Kidney (tissue), 14 donors: Measurements from ENCODE around the gene CCDC69. TPM values are rescaled to one million over a fixed set of nuclear protein-coding genes. Genes with fewer than 3 reads are reported as not detected.

Source experiments
- DNase-seq, 5 donors: peaks; one replicate each; pipeline ENCODE4 v3.0.0-alpha.2; 2013 to 2020
- FAIRE-seq: peaks from 2 replicates; lab custom pipeline; 2012; peaks lifted over from hg19 to GRCh38; lab: Jason Lieb, UNC
- H3K27ac ChIP-seq, 2 donors: one replicate each; pipeline ENCODE4 v1.7.0; 2013; ENCODE audit warnings: low read depth in 2 of 2, low read length in 2 of 2, inconsistent platforms in 1 of 2
- H3K27me3 ChIP-seq: one replicate; pipeline ENCODE4 v1.7.1; 2013; ENCODE audit warnings: low read length, inconsistent platforms; ENCODE audit not compliant: control insufficient read depth, insufficient read depth
- H3K36me3 ChIP-seq, 3 donors: one replicate each; pipeline versions ENCODE4 v1.7.0 to v1.7.1; 2013; ENCODE audit warnings: low read length in 3 of 3, control low read depth in 1 of 3, inconsistent platforms in 1 of 3; ENCODE audit not compliant: insufficient read depth in 3 of 3, control insufficient read depth in 2 of 3
- H3K4me1 ChIP-seq, 3 donors: one replicate each; pipeline versions ENCODE4 v1.7.0 to v1.7.1; 2013; ENCODE audit warnings: low read length in 3 of 3, inconsistent platforms in 1 of 3, low read depth in 1 of 3; ENCODE audit not compliant: control insufficient read depth in 2 of 3, insufficient read depth in 2 of 3
- H3K4me3 ChIP-seq, 3 donors: one replicate each; pipeline versions ENCODE4 v1.7.0 to v1.8.1; 2013; ENCODE audit warnings: low read length in 3 of 3, control low read depth in 1 of 3, inconsistent platforms in 1 of 3
- H3K9ac ChIP-seq, 3 donors: one replicate each; pipeline versions ENCODE4 v1.7.0 to v1.7.1; 2013; ENCODE audit warnings: low read length in 3 of 3, control low read depth in 1 of 3, inconsistent platforms in 1 of 3
- H3K9me3 ChIP-seq, 3 donors: one replicate each; pipeline versions ENCODE4 v1.7.0 to v1.7.1; 2013; ENCODE audit warnings: low read length in 3 of 3, control low read depth in 1 of 3, inconsistent platforms in 1 of 3; ENCODE audit not compliant: control insufficient read depth in 2 of 3, insufficient read depth in 1 of 3
- CTCF ChIP-seq: IDR thresholded peaks from 3 replicates; pipeline ENCODE4 v1.5.1; 2012; ENCODE audit warnings: mild to moderate bottlenecking, moderate library complexity, borderline replicate concordance; ENCODE audit not compliant: insufficient read depth; ENCODE audit errors: extremely low read depth
- intact Hi-C: fragments of 100-400 bp; cut with DNase I; formaldehyde crosslinking; loops from one replicate; pipeline ENCODE4 v1.11.1; 2022
- polyA plus RNA-seq: library from polyadenylated mRNA; stranded (reverse); fragments of 350-450 nt; fragmentation: Illumina TruSeq; extraction: RNeasy Lipid Tissue Mini Kit (QIAGEN cat#74804); gene quantifications from one replicate; pipeline ENCODE4 v1.2.3, GENCODE V29; 2014; ENCODE audit warnings: low read depth, low replicate concordance; ENCODE audit not compliant: insufficient read depth
- total RNA-seq: library from RNA; stranded (reverse); fragmentation: NEBNext Ultra II Directional; extraction: Animal tissue kit (Norgen Biotek cat#: 25700); gene quantifications from one replicate; pipeline ENCODE4 v1.2.1, GENCODE V29; 2021
- donor health status: control.
- donor health status: control.
- donor health status: control.
- donor health status: control.
- donor health status: control.
- donor health status: DM: yes; HTN: yes; CAD: no.
- donor health status: Normal renal cell carcinoma (clear cell type).

The CCDC69 gene
- total and polyA plus RNA-seq, 2 donors from 2014 or later: 11.1 to 22.8 TPM

- DNase-seq: no peak
- intact Hi-C loops: no loop called here
- FAIRE-seq: no peak
- H3K9me3 ChIP-seq: no peaks in the 10 kb centered on the region
- no peaks in the 10 kb centered on the region for H3K36me3 ChIP-seq
- no peaks in the 10 kb centered on the region for H3K4me1 ChIP-seq
- H3K27me3 ChIP-seq: no peaks in the 10 kb centered on the region
- no peak overlapping the region for H3K9ac ChIP-seq
- no peak for TF ChIP-seq CTCF
- H3K27ac ChIP-seq: no peak overlapping the region
- no peak overlapping the region for H3K4me3 ChIP-seq
These were observed 31.3 kb downstream of the CCDC69 start for GRCh38 chr5:151192626-151193025.

- DNase-seq (no peak), FAIRE-seq (no peak)
- H3K36me3 ChIP-seq: no peaks in the 10 kb centered on the region
- no peaks in the 10 kb centered on the region for H3K9me3 ChIP-seq
- intact Hi-C loops: no loop called here
- no peak overlapping the region for H3K9ac ChIP-seq
- TF ChIP-seq CTCF: no peak
- no peaks in the 10 kb centered on the region for H3K4me1 ChIP-seq
- H3K27ac ChIP-seq: no peak overlapping the region
- H3K4me3 ChIP-seq: no peak overlapping the region
- H3K27me3 ChIP-seq: no peaks in the 10 kb centered on the region
These were observed 32.2 kb downstream of the CCDC69 start for GRCh38 chr5:151191661-151192060.

- DNase-seq (no peak), FAIRE-seq (no peak)
- no peak for TF ChIP-seq CTCF
- Histone ChIP-seq H3K9me3 (no peaks in the 10 kb centered on the region), H3K27me3 (no peaks in the 10 kb centered on the region), H3K4me3 (no peak overlapping the region), H3K9ac (no peak overlapping the region), H3K4me1 (no peaks in the 10 kb centered on the region), H3K36me3 (no peaks in the 10 kb centered on the region), H3K27ac (no peak overlapping the region)
- intact Hi-C loops: no loop called here
These were observed 34.7 kb downstream of the CCDC69 start for GRCh38 chr5:151189151-151189550.

- Histone ChIP-seq H3K9ac (no peak overlapping the region), H3K4me3 (no peak overlapping the region), H3K27ac (no peak overlapping the region), H3K27me3 (no peaks in the 10 kb centered on the region), H3K4me1 (no peaks in the 10 kb centered on the region), H3K9me3 (no peaks in the 10 kb centered on the region), H3K36me3 (no peaks in the 10 kb centered on the region)
- FAIRE-seq (no peak), DNase-seq (no peak)
- intact Hi-C loops: no loop called here
- no peak for TF ChIP-seq CTCF
These were observed 37.4 kb downstream of the CCDC69 start for GRCh38 chr5:151186538-151186937.
